Psoas muscle (tissue), 8 donors: Measurements from ENCODE around the gene PSME3. TPM values are rescaled to one million over a fixed set of nuclear protein-coding genes. Genes with fewer than 3 reads are reported as not detected.

ENCODE experiments used
- ATAC-seq, 4 donors: fragments of 200-7000 bp; cut with Tn5 transposase; one replicate each; pipeline ENCODE4 v1.9.1; 2020; ENCODE audit warnings: moderate library complexity in 3 of 4, mild to moderate bottlenecking in 2 of 4
- DNase-seq, 2 donors: peaks; one replicate each; pipeline ENCODE4 v3.0.0-alpha.2; 2020
- H3K27ac ChIP-seq: fragments of 200-600 bp; one replicate; pipeline ENCODE4 v1.8.0; 2022
- H3K27me3 ChIP-seq, 3 donors: fragments of 200-600 bp in 1 of 3; one replicate each; pipeline versions ENCODE4 v1.6.1 to v1.8.0; 2013 to 2022; ENCODE audit warnings: low read length in 2 of 3, mild to moderate bottlenecking in 2 of 3, moderate library complexity in 1 of 3; ENCODE audit not compliant: insufficient read depth in 3 of 3
- H3K36me3 ChIP-seq, 2 donors: fragments of 200-600 bp in 1 of 2; one replicate each; pipeline versions ENCODE4 v1.6.1 to v1.8.0; 2013 to 2022; ENCODE audit warnings: low read depth in 1 of 2, mild to moderate bottlenecking in 1 of 2, moderate library complexity in 1 of 2; ENCODE audit not compliant: insufficient read depth in 1 of 2
- H3K4me1 ChIP-seq: fragments of 200-600 bp; one replicate; pipeline ENCODE4 v1.8.0; 2022
- H3K4me3 ChIP-seq: fragments of 200-600 bp; one replicate; pipeline ENCODE4 v1.8.0; 2022; ENCODE audit warnings: mild to moderate bottlenecking
- H3K9me3 ChIP-seq: fragments of 200-600 bp; one replicate; pipeline ENCODE4 v1.8.0; 2022
- WGBS, 3 donors: extraction: QIAGEN DNeasy Blood & Tissue Kit; methylation state at CpG; one replicate each; pipeline versions ENCODE4 v1.1.6 to v1.1.7; 2013; 5-methylcytosine and 5-hydroxymethylcytosine counted together
- intact Hi-C, 2 donors: fragments of 100-400 bp; cut with DNase I; formaldehyde crosslinking; loops; one replicate each; pipeline versions ENCODE4 v1.11.0 to v1.14.2; 2022
- polyA plus RNA-seq, 3 donors: library from polyadenylated mRNA; stranded (reverse); fragments of 200-250 nt; gene quantifications; one replicate each; pipeline ENCODE4 v1.2.3, GENCODE V29; 2013
- total RNA-seq, 4 donors: library from RNA; stranded (reverse); fragmentation: NEBNext Ultra II Directional in 2 of 4; extraction: Animal tissue kit (Norgen Biotek cat#: 25700) in 2 of 4; gene quantifications; one replicate each; pipeline versions ENCODE4 v1.2.1 to v1.2.4, GENCODE V29; 2021 to 2023
- TF ChIP-seq, protein P1 (sequence below): fragments of 200-600 bp; IDR thresholded peaks from one replicate; pipeline ENCODE4 v1.8.0; 2022; ENCODE audit warnings: antibody characterized with exemption
- donor health status: healthy with polysubstance abuse.
- donor health status: DM: no; HTN: no; CAD: no; lungs with moderate emphysema.
- donor health status: Bipolar disorder and iron deficiency.
- donor health status: healthy.
- donor health status: DM: yes; HTN: yes; CAD: no.
- donor health status: DM: no; HTN: no; CAD: no.
- donor health status: DM: no; HTN: no; CAD: no.
- donor health status: DM: yes; HTN: yes; CAD: no.

The PSME3 gene
- total and polyA plus RNA-seq, 7 donors: 61.7 to 239 (median 104) TPM

DNA sequence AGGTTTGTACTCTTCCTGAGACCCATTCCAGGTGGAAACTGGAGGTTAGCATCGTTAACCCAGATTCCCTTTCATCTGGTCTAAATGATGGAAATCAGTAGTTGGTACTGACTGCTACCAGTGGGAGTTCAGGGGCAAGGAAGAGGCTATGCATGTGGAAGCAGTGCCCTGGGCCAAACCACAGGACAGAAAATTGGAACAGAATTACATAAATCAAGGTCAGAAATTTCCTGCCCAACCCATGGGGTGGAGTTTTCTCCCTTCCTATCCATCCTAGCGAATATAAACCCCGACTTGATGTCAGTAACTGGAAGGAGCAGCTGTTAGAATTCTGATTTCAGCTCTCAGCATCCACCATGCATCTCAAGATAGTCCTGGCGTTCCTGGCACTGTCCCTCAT, 11.1 kb downstream of the PSME3 start, which contains the start of gene AOC2:
AOC2 (plus strand) TSS at position 310 of the 400 bp plus-strand sequence; CDS start at position 357, 47 bp downstream.
- no peak for ATAC-seq
- Histone ChIP-seq H3K9me3 (no peaks in the 10 kb centered on the region), H3K4me1 (no peaks in the 10 kb centered on the region), H3K27me3 (no peaks in the 10 kb centered on the region), H3K36me3 (peaks cover 15 to 66% of the 10 kb centered on the region in 2 donors), H3K27ac (no peak within 1 kb of the TSS), H3K4me3 (no peak within 1 kb of the TSS)
- DNase-seq: no peak
- TF ChIP-seq, protein P1, sequence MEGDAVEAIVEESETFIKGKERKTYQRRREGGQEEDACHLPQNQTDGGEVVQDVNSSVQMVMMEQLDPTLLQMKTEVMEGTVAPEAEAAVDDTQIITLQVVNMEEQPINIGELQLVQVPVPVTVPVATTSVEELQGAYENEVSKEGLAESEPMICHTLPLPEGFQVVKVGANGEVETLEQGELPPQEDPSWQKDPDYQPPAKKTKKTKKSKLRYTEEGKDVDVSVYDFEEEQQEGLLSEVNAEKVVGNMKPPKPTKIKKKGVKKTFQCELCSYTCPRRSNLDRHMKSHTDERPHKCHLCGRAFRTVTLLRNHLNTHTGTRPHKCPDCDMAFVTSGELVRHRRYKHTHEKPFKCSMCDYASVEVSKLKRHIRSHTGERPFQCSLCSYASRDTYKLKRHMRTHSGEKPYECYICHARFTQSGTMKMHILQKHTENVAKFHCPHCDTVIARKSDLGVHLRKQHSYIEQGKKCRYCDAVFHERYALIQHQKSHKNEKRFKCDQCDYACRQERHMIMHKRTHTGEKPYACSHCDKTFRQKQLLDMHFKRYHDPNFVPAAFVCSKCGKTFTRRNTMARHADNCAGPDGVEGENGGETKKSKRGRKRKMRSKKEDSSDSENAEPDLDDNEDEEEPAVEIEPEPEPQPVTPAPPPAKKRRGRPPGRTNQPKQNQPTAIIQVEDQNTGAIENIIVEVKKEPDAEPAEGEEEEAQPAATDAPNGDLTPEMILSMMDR: no peak
- WGBS, 3 donors: 63 to 72% (median 66%) methylated on average over 4 of the region's 4 CpGs
- intact Hi-C loops: loop anchor here in 1 of 2 donors (5.0 kb wide), 1 partner anchor 88 kb away; no protein-coding TSS in a partner anchor

DNA sequence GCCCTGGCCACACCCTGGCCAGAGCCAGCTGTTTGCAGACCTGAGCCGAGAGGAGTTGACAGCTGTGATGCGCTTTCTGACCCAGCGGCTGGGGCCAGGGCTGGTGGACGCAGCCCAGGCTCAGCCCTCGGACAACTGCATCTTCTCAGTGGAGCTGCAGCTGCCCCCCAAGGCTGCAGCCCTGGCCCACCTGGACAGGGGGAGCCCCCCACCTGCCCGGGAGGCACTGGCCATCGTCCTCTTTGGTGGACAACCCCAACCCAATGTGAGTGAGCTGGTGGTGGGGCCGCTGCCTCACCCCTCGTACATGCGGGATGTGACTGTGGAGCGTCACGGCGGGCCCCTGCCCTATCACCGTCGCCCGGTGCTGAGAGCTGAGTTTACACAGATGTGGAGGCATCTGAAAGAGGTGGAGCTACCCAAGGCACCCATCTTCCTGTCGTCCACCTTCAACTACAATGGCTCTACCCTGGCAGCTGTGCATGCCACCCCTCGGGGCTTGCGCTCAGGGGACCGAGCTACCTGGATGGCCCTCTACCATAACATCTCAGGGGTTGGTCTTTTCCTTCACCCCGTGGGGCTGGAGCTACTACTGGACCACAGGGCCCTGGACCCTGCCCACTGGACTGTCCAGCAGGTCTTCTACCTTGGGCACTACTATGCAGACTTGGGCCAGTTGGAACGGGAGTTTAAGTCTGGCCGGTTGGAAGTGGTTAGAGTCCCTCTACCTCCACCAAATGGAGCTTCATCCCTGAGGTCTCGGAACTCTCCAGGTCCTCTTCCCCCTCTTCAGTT, 11.8 kb downstream of the PSME3 start:
- TF ChIP-seq, protein P1: no peak
- no peak for DNase-seq
- no peaks in the 10 kb centered on the region for H3K9me3 ChIP-seq
- H3K4me3 ChIP-seq: no peak overlapping the region
- no peaks in the 10 kb centered on the region for H3K4me1 ChIP-seq
- 86 to 88% (median 86%) methylated on average over 24 of the region's 24 CpGs for WGBS, 3 donors
- H3K27ac ChIP-seq: no peak overlapping the region
- peaks cover 15 to 60% of the 10 kb centered on the region in 2 donors for H3K36me3 ChIP-seq
- no peaks in the 10 kb centered on the region for H3K27me3 ChIP-seq
- peak in 1 of 4 donors; percentile 12 for ATAC-seq
- intact Hi-C loops: loop anchor here in 1 of 2 donors (5.0 kb wide), 1 partner anchor 87 kb away; no protein-coding TSS in a partner anchor

DNA sequence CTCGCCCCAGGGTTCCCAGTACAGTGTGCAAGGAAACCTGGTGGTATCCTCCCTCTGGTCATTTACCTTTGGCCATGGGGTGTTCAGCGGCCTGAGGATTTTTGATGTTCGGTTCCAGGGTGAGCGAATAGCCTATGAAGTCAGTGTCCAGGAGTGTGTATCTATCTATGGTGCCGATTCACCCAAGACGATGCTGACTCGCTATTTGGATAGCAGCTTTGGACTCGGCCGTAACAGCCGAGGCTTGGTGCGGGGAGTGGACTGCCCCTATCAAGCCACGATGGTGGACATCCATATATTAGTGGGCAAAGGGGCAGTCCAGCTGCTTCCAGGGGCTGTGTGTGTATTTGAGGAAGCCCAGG, 12.3 kb downstream of the PSME3 start:
- intact Hi-C loops: no loop called here
- ATAC-seq (no peak), DNase-seq (no peak)
- Histone ChIP-seq H3K4me3 (no peak overlapping the region), H3K36me3 (peaks cover 15 to 54% of the 10 kb centered on the region in 2 donors), H3K4me1 (no peaks in the 10 kb centered on the region), H3K27me3 (no peaks in the 10 kb centered on the region), H3K9me3 (no peaks in the 10 kb centered on the region), H3K27ac (no peak overlapping the region)
- WGBS, 3 donors: 86 to 89% (median 86%) methylated on average over 12 of the region's 12 CpGs
- TF ChIP-seq, protein P1: no peak

DNA sequence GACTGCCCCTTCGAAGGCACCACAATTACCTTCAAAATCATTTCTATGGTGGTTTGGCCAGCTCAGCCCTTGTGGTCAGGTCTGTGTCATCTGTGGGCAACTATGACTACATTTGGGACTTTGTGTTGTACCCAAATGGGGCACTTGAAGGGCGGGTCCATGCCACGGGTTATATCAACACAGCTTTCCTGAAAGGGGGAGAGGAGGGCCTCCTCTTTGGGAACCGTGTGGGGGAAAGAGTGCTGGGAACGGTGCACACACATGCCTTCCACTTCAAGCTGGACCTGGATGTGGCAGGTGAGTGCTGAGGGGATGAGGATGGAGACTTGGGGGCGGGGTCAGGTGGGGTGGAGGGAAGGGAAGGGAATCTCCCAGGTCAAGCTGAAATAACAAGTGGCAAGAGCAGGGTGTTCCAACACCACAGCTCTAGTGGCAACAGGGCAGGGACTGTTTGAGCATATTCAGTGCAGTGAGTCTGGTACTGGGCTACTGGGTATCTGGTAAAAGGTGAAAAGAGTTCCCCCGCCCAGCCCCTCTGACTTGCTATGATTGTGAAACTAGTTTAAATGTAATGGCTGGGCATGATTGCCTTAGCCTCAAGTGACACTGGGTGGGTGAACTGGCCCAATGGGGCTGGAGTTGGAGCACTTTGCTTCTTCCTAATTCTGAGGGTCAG, 12.9 kb downstream of the PSME3 start:
- Histone ChIP-seq H3K27me3 (no peaks in the 10 kb centered on the region), H3K36me3 (peaks cover 15 to 49% of the 10 kb centered on the region in 2 donors), H3K27ac (no peak overlapping the region), H3K4me3 (no peak overlapping the region), H3K4me1 (no peaks in the 10 kb centered on the region), H3K9me3 (no peaks in the 10 kb centered on the region)
- no peak for DNase-seq
- peak in 2 of 4 donors; percentile 3 to 21 for ATAC-seq
- 75 to 84% (median 76%) methylated on average over 7 of the region's 7 CpGs for WGBS, 3 donors
- intact Hi-C loops: no loop called here
- TF ChIP-seq, protein P1: no peak
